IMR-90 (cell line): Measurements from ENCODE around the gene COL5A1. TPM values are rescaled to one million over a fixed set of nuclear protein-coding genes. Genes with fewer than 3 reads are reported as not detected.

Experiments used
- ATAC-seq: fragments of 200-7000 bp; cut with Tn5 transposase; 2 replicates; pipeline ENCODE4 v1.9.1; 2020; ENCODE audit warnings: low read depth, mild to moderate bottlenecking, moderate library complexity
- BruUV-seq: library from RNA; stranded (reverse); fragments of 400-500 nt; replicated peaks from 2 replicates; lab custom pipeline; 2021; lab: Mats Ljungman, UMichigan
- CTCF ChIA-PET: fragments of 300-600 bp; formaldehyde crosslinking; extraction: SDS; loops from one replicate; lab custom pipeline; 2021; ENCODE audit warnings: antibody characterized with exemption; lab: Yijun Ruan, JAX
- POLR2A ChIA-PET: fragments of 300-600 bp; sonication (Branson Sonifier 250); formaldehyde crosslinking; loops from one replicate; lab custom pipeline; 2022; ENCODE audit warnings: antibody characterized with exemption; ENCODE audit not compliant: unreplicated experiment; lab: Charles Lee
- DNase-seq: peaks from one replicate; pipeline ENCODE4 v3.0.0; 2013
- H2AFZ ChIP-seq: replicated peaks from 2 replicates; pipeline ENCODE3; 2013; ENCODE audit warnings: low read length, mild to moderate bottlenecking; ENCODE audit not compliant: poor library complexity
- H2AK5ac ChIP-seq: 2 replicates; pipeline ENCODE4 v1.6.1; 2013; ENCODE audit warnings: low read depth, low read length, inconsistent platforms
- H2AK9ac ChIP-seq: replicated peaks from 2 replicates; pipeline ENCODE3; 2013; ENCODE audit warnings: mild to moderate bottlenecking, low read depth, low read length, moderate library complexity; ENCODE audit not compliant: poor library complexity
- H2BK120ac ChIP-seq: 2 replicates; pipeline ENCODE4 v1.6.1; 2013; ENCODE audit warnings: low read depth, low read length, inconsistent platforms
- H2BK15ac ChIP-seq: 3 replicates; pipeline ENCODE4 v1.6.1; 2013; ENCODE audit warnings: low read depth, low read length, inconsistent platforms
- H2BK20ac ChIP-seq: 2 replicates; pipeline ENCODE4 v1.6.1; 2013; ENCODE audit warnings: low read depth, mild to moderate bottlenecking, inconsistent platforms, low read length, moderate library complexity
- H2BK5ac ChIP-seq: 2 replicates; pipeline ENCODE4 v1.6.1; 2013; ENCODE audit warnings: mild to moderate bottlenecking, low read depth, low read length, inconsistent platforms; ENCODE audit not compliant: poor library complexity, severe bottlenecking
- H3K14ac ChIP-seq: replicated peaks from 2 replicates; pipeline ENCODE4 v1.6.1; 2013; ENCODE audit warnings: low read depth, low read length, inconsistent platforms
- H3K18ac ChIP-seq: 2 replicates; pipeline ENCODE4 v1.6.1; 2013; ENCODE audit warnings: low read depth, low read length, control low read depth
- H3K23ac ChIP-seq: 2 replicates; pipeline ENCODE4 v1.6.1; 2013; ENCODE audit warnings: low read depth, low read length, inconsistent platforms
- H3K27ac ChIP-seq: 2 replicates; pipeline ENCODE4 v1.5.1; 2013; ENCODE audit warnings: mild to moderate bottlenecking, control low read depth, low read length; ENCODE audit not compliant: insufficient read depth
- H3K27me3 ChIP-seq: 2 replicates; pipeline ENCODE4 v1.6.1; 2013; ENCODE audit warnings: low read length; ENCODE audit not compliant: control insufficient read depth, insufficient read depth
- H3K36me3 ChIP-seq: 2 replicates; pipeline ENCODE4 v1.6.1; 2013; ENCODE audit warnings: low read length, mixed read lengths; ENCODE audit not compliant: control insufficient read depth, insufficient read depth
- H3K4ac ChIP-seq: 2 replicates; pipeline ENCODE4 v1.6.1; 2013; ENCODE audit warnings: low read depth, low read length, inconsistent platforms
- H3K4me1 ChIP-seq: 2 replicates; pipeline ENCODE4 v1.6.1; 2013; ENCODE audit warnings: low read length, mixed read lengths; ENCODE audit not compliant: control insufficient read depth, insufficient read depth
- H3K4me2 ChIP-seq: 2 replicates; pipeline ENCODE4 v1.6.1; 2013; ENCODE audit warnings: low read depth, mild to moderate bottlenecking, control low read depth, low read length, moderate library complexity
- H3K4me3 ChIP-seq: 2 replicates; pipeline ENCODE4 v1.5.1; 2013; ENCODE audit warnings: low read depth, mild to moderate bottlenecking, control low read depth, low read length, moderate library complexity; ENCODE audit not compliant: insufficient read depth
- H3K56ac ChIP-seq: 2 replicates; pipeline ENCODE4 v1.6.1; 2013; ENCODE audit warnings: low read length, inconsistent platforms; ENCODE audit not compliant: insufficient read depth; ENCODE audit errors: extremely low read depth
- H3K79me1 ChIP-seq, 2 experiments: 2 replicates each; pipeline ENCODE4 v1.6.1; 2013; ENCODE audit warnings: low read length in 2 of 2, inconsistent platforms in 1 of 2, low read depth in 1 of 2
- H3K9ac ChIP-seq: 2 replicates; pipeline ENCODE4 v1.6.1; 2013; ENCODE audit warnings: low read depth, low read length, control low read depth
- H3K9me1 ChIP-seq: 2 replicates; pipeline ENCODE4 v1.6.1; 2013; ENCODE audit warnings: low read length, inconsistent platforms; ENCODE audit not compliant: insufficient read depth
- H3K9me3 ChIP-seq: 2 replicates; pipeline ENCODE4 v1.6.1; 2013; ENCODE audit warnings: low read length; ENCODE audit not compliant: control insufficient read depth, insufficient read depth
- H4K20me1 ChIP-seq: 2 replicates; pipeline ENCODE4 v1.6.1; 2013; ENCODE audit warnings: low read length, inconsistent platforms; ENCODE audit not compliant: insufficient read depth
- H4K5ac ChIP-seq: 2 replicates; pipeline ENCODE4 v1.6.1; 2013; ENCODE audit warnings: mild to moderate bottlenecking, low read depth, low read length, control low read depth
- H4K8ac ChIP-seq, 2 experiments: 2 replicates each; pipeline ENCODE4 v1.6.1; 2013; ENCODE audit warnings: low read depth in 2 of 2, low read length in 2 of 2, control low read depth in 1 of 2, inconsistent platforms in 1 of 2
- H4K91ac ChIP-seq: 2 replicates; pipeline ENCODE4 v1.6.1; 2013; ENCODE audit warnings: low read depth, low read length, inconsistent platforms; ENCODE audit not compliant: insufficient read depth
- BHLHE40 ChIP-seq: fragments of 150-350 bp; IDR thresholded peaks from 2 replicates; pipeline ENCODE4 v1.6.1; 2016; ENCODE audit warnings: mild to moderate bottlenecking, low read depth, low read length
- CEBPB ChIP-seq: IDR thresholded peaks from 2 replicates; pipeline ENCODE4 v1.6.1; 2012; ENCODE audit warnings: low read depth, low read length, improper control_type of control experiment
- FOS ChIP-seq: fragments of 150-350 bp; IDR thresholded peaks from 2 replicates; pipeline ENCODE4 v1.6.1; 2016; ENCODE audit warnings: low read depth, low read length
- MAZ ChIP-seq: IDR thresholded peaks from 2 replicates; pipeline ENCODE4 v1.6.1; 2012; ENCODE audit warnings: low read depth, mild to moderate bottlenecking, low read length, improper control_type of control experiment, moderate library complexity, borderline replicate concordance
- WGBS, 2 experiments: methylation state at CpG; one replicate each; pipeline versions ENCODE4 v1.1.5 to v1.1.7; 2013; ENCODE audit warnings: missing lambda C conversion rate in 2 of 2; ENCODE audit not compliant: insufficient read length in 1 of 2; ENCODE audit errors: extremely low coverage in 2 of 2; 5-methylcytosine and 5-hydroxymethylcytosine counted together
- dilution Hi-C: fragments of 300-500 bp; cut with HindIII; formaldehyde crosslinking; loops from one replicate; pipeline ENCODE4 v1.14.3; 2018; ENCODE audit warnings: low sequenced_read_pairs; ENCODE audit not compliant: unreplicated experiment
- in situ Hi-C: fragments of 300-500 bp; cut with MboI; formaldehyde crosslinking; loops from 3 replicates; pipeline ENCODE4 v1.14.3; 2019; ENCODE audit warnings: low sequenced_read_pairs, inconsistent platforms, mixed read lengths
- intact Hi-C: fragments of 100-400 bp; cut with micrococcal nuclease; formaldehyde crosslinking; loops from 2 replicates; pipeline ENCODE4 v1.10.0; 2022
- polyA plus RNA-seq, 3 experiments: library from polyadenylated mRNA; depleted of rRNA; stranded (reverse); fragments of >200 nt; gene quantifications; 2 replicates each; pipeline ENCODE4 v1.2.3, GENCODE V29; 2012; ENCODE audit warnings: low replicate concordance in 1 of 3
- total RNA-seq: library from RNA; depleted of rRNA; stranded (reverse); fragments of >200 nt; gene quantifications from 2 replicates; pipeline ENCODE4 v1.2.3, GENCODE V29; 2012

Gene COL5A1
- total and polyA plus RNA-seq, 2 of the 4 experiments (the other 2 are of a cell fraction) = 19.2 to 173 TPM

DNA sequence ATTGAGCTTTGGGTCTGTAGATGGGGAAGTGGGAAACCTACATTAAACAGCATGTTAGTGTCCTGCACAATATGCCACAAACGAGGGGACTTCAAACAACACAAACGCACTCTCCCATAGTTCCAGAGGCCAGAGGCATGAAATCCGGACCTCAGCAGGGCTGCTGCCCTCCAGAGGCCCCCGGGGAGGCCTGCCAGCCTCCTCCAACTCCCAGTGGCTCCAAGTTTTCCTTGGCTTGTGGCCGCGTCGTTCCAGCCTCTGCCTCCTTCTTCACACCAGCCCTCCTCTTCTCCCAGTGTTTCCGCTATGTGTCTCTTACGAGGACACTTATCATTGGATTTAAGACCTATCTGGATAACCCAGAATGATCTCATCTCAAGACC is 13.3 kb upstream of the COL5A1 start:
- Histone ChIP-seq H3K56ac (no peak overlapping the region), H3K14ac (no peak overlapping the region), H4K91ac (no peak overlapping the region), H3K79me1 (peaks cover 0 to 11% of the 10 kb centered on the region in 2 experiments; a peak in 1 of 4 replicates), H3K36me3 (no peaks in the 10 kb centered on the region), H3K4me1 (peaks cover 27% of the 10 kb centered on the region), H3K18ac (no peak overlapping the region), H2AK9ac (no peak overlapping the region), H3K27ac (no peak overlapping the region), H3K9me3 (no peaks in the 10 kb centered on the region), H4K8ac (no peak overlapping the region), H3K4ac (no peak overlapping the region), H2BK120ac (no peak overlapping the region), H3K23ac (no peak overlapping the region), H2AK5ac (no peak overlapping the region), H4K5ac (no peak overlapping the region), H3K9ac (no peak overlapping the region), H3K4me3 (no peak overlapping the region), H2BK15ac (no peak overlapping the region), H3K27me3 (no peaks in the 10 kb centered on the region), H3K4me2 (no peak overlapping the region), H2BK20ac (no peak overlapping the region), H2BK5ac (no peak overlapping the region), H4K20me1 (no peaks in the 10 kb centered on the region), H2AFZ (no peak overlapping the region), H3K9me1 (peaks cover 21% of the 10 kb centered on the region)
- ATAC-seq (no peak), DNase-seq (no peak)
- intact Hi-C loops = no loop called here
- ChIA-PET POLR2A (no interaction called here), CTCF (no interaction called here)
- no peak for TF ChIP-seq BHLHE40
- no peak for TF ChIP-seq MAZ
- no peak for TF ChIP-seq FOS
- TF ChIP-seq CEBPB = no peak
- BruUV-seq = no TSS peak
- WGBS, 2 experiments = 80% methylated on average over 3 of the region's 9 CpGs; no CpG with 5 or more reads in 1 of the 2 experiments
- dilution Hi-C loops = no loop called here
- in situ Hi-C loops = no loop called here
